NCI-H2029 treated with DMSO at 0.1 percent for 48 hours (cell line): ENCODE data around the gene NUDT14.

ENCODE experiments used
- DNase-seq: peaks from one replicate; lab custom pipeline; 2025; lab: John Stamatoyannopoulos, UW

The NUDT14 gene

DNA sequence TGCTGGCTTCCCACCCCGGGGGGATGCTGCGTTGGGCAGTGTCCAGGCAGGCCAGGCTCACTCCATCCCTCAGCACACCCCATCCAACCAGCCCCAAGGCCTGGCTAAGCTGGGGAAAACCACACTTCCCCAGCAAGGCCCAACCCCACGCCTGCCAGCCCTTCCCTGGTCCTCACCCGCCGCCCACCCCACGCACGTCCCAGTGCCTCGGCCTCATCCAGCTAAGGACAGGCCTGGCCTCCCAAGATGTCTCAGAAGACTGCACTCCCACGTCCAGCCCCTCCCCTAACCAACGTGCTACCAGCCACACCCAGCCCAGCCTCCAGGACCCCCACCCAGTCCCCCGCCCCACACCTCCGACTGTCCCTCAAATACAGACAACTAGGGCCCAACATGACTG lies 22.3 kb downstream of the NUDT14 start:
- no peak for DNase-seq

- no peak for DNase-seq
Measured at GRCh38 chr14:105157872-105158271, 23.2 kb downstream of the NUDT14 start.

- DNase-seq: no peak
Measured at GRCh38 chr14:105156414-105157375, 24.4 kb downstream of the NUDT14 start.

DNA sequence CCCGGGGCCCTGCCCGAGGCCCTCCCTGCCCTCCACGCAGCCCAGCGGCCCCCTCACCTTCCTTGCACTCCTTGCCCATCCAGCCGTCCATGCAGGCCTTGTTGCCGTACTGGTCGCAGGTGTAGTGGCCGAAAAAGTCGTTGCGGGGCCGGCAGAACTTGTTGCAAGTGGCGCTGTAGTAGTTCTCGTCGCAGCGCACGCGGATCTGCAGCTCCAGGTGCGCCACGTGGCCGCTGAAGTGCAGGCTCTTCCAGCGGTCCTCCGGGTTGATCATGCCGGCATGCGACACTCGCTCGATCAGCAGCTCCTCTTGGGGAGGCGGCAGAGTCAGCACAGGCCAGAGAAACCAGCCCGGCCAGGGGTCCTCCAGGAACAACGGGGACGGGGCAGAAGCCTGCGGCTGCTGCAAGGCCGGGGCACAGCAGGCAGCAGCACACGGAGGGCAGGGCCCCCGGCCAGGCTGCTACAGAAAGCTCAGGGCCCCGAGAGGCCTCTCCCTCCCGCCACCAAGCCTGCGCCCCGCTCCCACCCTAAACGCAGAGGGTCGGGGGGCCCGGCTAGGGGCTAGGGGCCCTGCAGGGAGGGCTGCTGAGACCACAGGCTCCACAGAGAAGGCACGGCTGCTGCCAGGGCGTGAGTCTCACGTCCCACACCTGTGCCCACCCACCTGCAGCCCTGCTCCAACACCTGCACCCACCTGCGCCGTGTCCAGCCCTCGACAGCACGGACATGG lies 25.3 kb downstream of the NUDT14 start:
- no peak for DNase-seq

- no peak for DNase-seq
Measured at GRCh38 chr14:105155071-105155651, 26.0 kb downstream of the NUDT14 start.

DNA sequence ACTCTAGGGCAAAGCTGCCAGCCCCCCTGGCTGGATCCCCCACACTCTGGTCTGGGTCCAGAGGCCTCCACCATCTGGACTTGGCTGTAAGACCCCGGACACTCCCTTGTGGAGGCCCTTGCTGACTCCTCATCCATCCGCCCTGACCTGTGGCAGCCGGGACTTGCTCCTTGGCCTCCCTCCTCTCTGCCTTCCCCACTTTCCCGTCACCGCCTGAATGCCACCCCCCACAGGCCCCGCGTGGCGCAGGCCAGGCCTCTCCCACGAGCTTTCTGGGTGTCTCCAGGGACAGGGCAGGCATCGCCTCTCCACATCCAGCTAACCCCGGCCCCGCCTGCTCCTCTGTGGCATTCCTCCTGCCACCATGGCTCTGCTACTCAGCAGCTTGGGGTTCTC lies 26.6 kb downstream of the NUDT14 start:
- DNase-seq: no peak

- no peak for DNase-seq
Measured at GRCh38 chr14:105153739-105154475, 27.2 kb downstream of the NUDT14 start.

DNA sequence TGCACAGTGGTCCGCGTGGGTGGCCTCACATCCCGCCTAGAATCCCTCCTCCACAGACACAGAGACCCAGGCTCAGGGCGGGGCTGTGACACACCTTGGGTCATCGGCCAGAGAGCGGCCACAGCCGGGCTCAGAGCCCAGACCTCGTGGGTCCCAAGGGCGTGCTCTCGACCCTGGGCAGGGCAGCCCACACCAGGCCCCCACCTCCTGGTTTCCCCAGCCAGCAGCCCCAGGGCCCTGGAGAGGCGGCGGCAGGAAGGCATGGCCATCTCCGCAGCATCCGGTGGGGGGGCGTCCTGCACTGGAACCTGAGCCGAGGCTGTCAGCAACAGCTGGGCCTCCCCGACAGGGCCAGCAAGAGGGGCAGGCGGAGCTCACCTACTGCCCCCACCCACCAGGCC lies 27.8 kb downstream of the NUDT14 start:
- DNase-seq: no peak

DNA sequence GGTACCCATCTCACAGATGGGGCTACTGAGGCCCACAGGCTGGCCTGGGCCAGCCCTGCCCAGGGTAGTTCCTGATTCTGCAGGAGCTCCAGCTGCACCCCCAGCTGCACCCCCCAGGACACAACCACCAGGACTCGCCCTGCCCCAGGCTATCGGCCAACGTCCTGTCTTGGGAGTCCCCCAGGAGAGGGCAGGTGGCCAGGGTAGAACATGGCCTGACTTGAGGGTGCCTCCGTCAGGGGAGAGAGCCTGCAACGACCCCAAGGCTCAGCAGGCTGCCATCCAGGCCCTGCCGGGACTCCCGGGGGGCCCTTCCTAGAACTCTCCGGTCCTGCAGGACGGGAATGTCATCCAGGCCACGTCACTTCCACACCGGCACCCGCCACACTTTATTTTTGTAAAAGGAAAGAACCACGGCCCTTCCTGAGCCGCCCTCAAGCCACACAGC lies 28.3 kb downstream of the NUDT14 start:
- no peak for DNase-seq

GRCh38 chr14:105151838-105152793 lies 29.0 kb downstream of the NUDT14 start:
- no peak for DNase-seq

DNA sequence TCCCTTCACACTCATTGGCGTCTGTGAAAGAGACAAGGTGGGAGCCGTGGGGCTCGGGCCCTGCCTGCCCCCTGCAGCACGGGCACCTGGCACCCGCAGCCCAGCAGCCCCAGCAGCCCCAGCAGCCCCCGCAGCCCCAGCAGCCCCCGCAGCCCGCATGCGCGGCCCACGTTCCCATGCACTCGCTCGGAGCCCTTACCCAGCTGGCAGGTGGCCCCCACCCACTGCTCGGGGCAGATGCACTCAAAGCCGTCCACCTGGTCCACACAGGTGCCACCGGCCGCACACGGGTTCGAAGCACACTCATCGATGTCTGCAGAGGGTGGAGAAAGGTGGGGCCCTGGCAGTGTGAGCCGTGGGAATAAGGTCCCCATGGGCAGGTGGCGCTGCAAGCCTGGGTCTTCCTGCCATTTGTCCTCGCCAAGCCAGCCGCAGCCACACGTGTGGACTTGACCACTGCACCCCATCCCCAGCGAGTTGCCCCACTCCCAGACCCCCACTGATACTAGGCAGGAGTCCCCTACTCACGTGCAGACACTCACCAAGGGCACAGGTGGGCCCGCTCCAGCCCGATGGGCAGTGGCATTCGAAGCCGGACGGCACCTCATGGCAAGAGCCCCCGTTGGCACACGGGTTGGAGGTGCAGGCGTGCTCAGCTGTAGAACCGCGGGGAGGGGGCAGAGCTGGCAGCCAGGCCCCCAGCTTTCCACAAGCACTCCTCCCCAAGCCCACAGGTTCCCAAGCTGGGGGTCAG lies 29.9 kb downstream of the NUDT14 start:
- no peak for DNase-seq

GRCh38 chr14:105150368-105151083 lies 30.6 kb downstream of the NUDT14 start:
- DNase-seq: no peak

DNA sequence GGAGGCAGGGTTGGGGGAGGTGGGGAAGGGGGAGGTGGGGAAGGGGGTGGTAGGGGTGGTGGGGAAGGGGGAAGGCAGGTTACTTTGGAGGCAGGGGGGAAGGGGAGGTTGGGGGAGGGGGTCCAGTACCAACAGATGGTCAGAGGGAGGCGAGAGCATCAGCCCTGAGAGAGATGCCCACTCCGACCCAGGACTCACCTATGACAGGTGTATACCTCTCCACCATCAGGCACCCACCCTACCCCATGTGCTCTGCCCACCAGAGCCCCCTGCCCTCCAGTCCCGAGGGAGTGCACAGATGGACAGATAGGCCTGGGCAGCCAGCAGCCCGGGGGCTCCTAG lies 31.1 kb downstream of the NUDT14 start:
- no peak for DNase-seq

GRCh38 chr14:105149146-105149781 lies 31.8 kb downstream of the NUDT14 start:
- no peak for DNase-seq

- no peak for DNase-seq
Measured at GRCh38 chr14:105148604-105149145, 32.4 kb downstream of the NUDT14 start.

- no peak for DNase-seq
Measured at GRCh38 chr14:105147671-105148603, 33.2 kb downstream of the NUDT14 start.

DNA sequence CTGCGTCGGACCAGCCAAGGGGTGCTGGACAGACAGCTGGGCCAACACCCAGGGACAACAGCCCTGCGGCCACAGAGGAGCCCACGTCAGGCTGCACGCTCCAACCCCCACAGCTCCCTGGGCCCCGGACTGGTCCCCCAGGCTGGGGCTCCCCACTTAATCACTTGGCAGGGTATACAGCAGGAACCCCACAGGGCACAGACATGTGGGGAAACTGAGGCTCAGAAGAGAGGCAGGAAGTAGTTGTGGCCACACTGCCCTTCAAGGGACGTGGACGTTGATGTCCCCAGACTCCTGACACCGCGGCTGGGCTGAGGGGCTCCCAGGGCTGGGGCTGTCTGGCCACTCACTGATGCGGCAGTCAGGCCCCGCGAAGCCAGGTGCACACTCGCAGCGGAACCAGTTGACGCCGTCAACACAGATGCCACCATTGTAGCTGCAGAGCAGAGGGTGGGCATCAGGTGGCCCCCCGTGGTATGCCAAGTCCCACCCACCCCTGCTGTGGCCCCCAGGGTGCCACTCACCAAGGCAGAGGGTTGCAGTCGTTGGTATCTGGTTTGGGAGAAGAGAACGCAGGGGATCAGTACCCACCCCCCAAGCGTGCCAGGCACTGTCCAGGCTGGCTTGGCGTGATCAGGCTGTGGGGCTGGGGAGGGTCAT lies 34.0 kb downstream of the NUDT14 start:
- no peak for DNase-seq
